Pancreas (tissue), 10 donors: Measurements from ENCODE around the gene GPC6. TPM values are rescaled to one million over a fixed set of nuclear protein-coding genes. Genes with fewer than 3 reads are reported as not detected.

Experiments used
- ATAC-seq, 4 donors: fragments of 200-7000 bp; cut with Tn5 transposase; one replicate each; pipeline versions ENCODE4 v1.8.0 to v1.9.1; 2020; ENCODE audit warnings: mild to moderate bottlenecking in 4 of 4, moderate library complexity in 4 of 4
- DNase-seq, 6 donors: peaks; one replicate each; pipeline ENCODE4 v3.0.0-alpha.2; 2020
- FAIRE-seq: peaks from 2 replicates; lab custom pipeline; 2012; peaks lifted over from hg19 to GRCh38; lab: Jason Lieb, UNC
- H3K27ac ChIP-seq, 4 donors: fragments of 200-600 bp; sonication (generic); 1 replicate in 3 of 4; 2 replicates in 1 of 4; pipeline versions ENCODE4 v1.5.0 to v1.8.0; 2020
- H3K27me3 ChIP-seq, 4 donors: fragments of 200-600 bp; one replicate each; pipeline ENCODE4 v1.8.0; 2021
- H3K36me3 ChIP-seq, 3 donors: fragments of 200-600 bp; sonication (generic) in 1 of 3; one replicate each; pipeline versions ENCODE4 v1.5.0 to v1.8.0; 2020 to 2021
- H3K4me1 ChIP-seq, 3 donors: fragments of 200-600 bp; one replicate each; pipeline ENCODE4 v1.8.0; 2021
- H3K4me3 ChIP-seq, 4 donors: fragments of 200-600 bp; sonication (generic) in 2 of 4; one replicate each; pipeline versions ENCODE4 v1.5.0 to v1.8.0; 2020 to 2021
- H3K9me3 ChIP-seq, 4 donors: fragments of 200-600 bp; one replicate each; pipeline ENCODE4 v1.8.0; 2021
- WGBS, 2 donors: extraction: QIAGEN DNeasy Blood & Tissue Kit; methylation state at CpG; one replicate each; pipeline ENCODE4 v1.1.7; 2013; 5-methylcytosine and 5-hydroxymethylcytosine counted together
- intact Hi-C, 3 donors: fragments of 100-400 bp; cut with DNase I; formaldehyde crosslinking; loops; one replicate each; pipeline versions ENCODE4 v1.11.1 to v1.14.2; 2022
- polyA plus RNA-seq, 2 donors: library from polyadenylated mRNA; stranded (reverse); fragments of 200-250 nt; gene quantifications; one replicate each; pipeline ENCODE4 v1.2.3, GENCODE V29; 2013
- total RNA-seq, 6 donors: library from RNA; stranded (reverse); fragmentation: NEBNext Ultra II Directional in 4 of 6; extraction: Animal tissue kit (Norgen Biotek cat#: 25700) in 4 of 6; gene quantifications; one replicate each; pipeline versions ENCODE4 v1.2.1 to v1.2.4, GENCODE V29; 2021 to 2023
- TF ChIP-seq, protein P1 (sequence below), 4 donors: fragments of 200-600 bp; sonication (generic) in 3 of 4; IDR thresholded peaks; one replicate each; pipeline versions ENCODE4 v1.5.0 to v1.8.0; 2021; ENCODE audit warnings: antibody characterized with exemption in 4 of 4
- donor health status: healthy with polysubstance abuse.
- donor health status: DM: no; HTN: no; CAD: no; lungs with moderate emphysema.
- donor health status: DM: no; HTN: no; CAD: no.
- donor health status: control.
- donor health status: control.
- donor health status: Bipolar disorder and iron deficiency.
- donor health status: DM: yes; HTN: yes; CAD: no.
- donor health status: DM: no; HTN: no; CAD: no.
- donor health status: DM: no; HTN: no; CAD: no.
- donor health status: DM: yes; HTN: yes; CAD: no.

Gene GPC6
- total and polyA plus RNA-seq, 8 donors = 0.23 to 3.3 (median 1.2) TPM

DNA sequence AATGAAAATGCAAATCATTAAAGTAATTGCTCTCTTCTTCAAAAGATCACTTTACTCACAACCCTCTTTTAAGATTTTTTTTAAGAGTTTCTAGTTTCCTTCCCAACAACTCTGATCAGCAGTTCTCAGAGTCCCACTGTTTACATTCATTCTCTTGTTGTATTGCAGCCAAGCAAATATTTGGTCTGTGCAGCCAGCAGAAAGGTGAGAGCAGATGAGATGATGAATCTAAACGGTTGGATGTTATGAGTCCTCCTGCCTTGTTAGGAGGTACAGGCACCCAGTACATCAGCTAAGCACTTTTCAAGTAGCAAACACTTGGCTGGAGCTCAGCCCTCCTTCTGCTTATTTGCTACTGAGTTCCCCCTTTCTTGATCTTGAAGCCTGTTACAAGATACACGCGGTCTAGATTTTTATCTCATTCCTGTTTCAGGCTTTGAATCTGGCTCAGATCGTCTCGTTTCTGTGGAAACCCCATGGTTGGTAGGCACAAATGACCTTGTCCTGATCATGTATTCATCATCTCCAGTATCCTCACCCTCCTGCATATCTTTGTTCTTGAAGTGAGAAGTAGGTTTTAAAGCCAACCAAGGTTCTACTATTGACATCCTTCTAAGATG is 952.1 kb downstream of the GPC6 start:
- Histone ChIP-seq H3K4me1 (peaks cover 4 to 15% (median 12%) of the 10 kb centered on the region in 3 donors), H3K36me3 (no peaks in the 10 kb centered on the region), H3K4me3 (no peak overlapping the region), H3K27ac (no peak overlapping the region), H3K9me3 (no peaks in the 10 kb centered on the region), H3K27me3 (no peaks in the 10 kb centered on the region)
- WGBS, 2 donors = 18 to 21% methylated on average over 5 of the region's 5 CpGs
- ATAC-seq (peak in 3 of 4 donors; percentile 64 to 83 (median 73)), FAIRE-seq (no peak), DNase-seq (no peak)
- intact Hi-C loops = no loop called here
- TF ChIP-seq, protein P1, sequence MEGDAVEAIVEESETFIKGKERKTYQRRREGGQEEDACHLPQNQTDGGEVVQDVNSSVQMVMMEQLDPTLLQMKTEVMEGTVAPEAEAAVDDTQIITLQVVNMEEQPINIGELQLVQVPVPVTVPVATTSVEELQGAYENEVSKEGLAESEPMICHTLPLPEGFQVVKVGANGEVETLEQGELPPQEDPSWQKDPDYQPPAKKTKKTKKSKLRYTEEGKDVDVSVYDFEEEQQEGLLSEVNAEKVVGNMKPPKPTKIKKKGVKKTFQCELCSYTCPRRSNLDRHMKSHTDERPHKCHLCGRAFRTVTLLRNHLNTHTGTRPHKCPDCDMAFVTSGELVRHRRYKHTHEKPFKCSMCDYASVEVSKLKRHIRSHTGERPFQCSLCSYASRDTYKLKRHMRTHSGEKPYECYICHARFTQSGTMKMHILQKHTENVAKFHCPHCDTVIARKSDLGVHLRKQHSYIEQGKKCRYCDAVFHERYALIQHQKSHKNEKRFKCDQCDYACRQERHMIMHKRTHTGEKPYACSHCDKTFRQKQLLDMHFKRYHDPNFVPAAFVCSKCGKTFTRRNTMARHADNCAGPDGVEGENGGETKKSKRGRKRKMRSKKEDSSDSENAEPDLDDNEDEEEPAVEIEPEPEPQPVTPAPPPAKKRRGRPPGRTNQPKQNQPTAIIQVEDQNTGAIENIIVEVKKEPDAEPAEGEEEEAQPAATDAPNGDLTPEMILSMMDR (IDR thresholded peaks at IDR 0.05) = no peak

DNA sequence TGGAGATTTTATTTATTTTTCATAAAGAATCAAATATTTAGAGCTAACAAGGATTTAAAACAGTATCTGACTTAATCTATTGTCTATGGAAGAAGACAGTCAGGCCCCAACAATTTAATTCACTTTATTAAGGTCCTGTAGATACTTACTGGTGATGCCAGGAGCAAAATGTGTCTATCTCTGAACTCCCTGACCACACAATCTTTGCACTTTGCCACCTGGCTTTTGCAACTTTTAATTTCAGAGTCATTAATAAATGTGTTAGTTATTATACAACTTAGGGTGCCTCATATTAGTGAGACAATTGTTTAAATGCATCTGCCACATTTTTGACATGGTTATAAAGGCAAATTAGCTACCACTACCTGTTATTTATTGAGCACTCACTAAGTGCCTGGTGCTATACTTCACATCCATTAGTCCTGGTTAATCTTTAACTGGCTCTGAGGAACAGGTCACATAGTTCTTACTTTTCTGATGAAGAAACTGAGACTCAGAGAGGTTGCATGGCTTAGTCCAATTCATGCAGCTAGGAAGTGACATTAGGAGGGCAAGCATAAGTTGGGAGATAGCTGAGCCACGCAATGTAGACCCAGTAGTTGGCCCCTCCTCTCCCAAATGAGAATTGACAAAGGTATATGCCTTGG is 955.0 kb downstream of the GPC6 start:
- WGBS, 2 donors = 91 to 96% methylated on average over 1 of the region's 1 CpG
- no peaks in the 10 kb centered on the region for H3K27me3 ChIP-seq
- intact Hi-C loops = no loop called here

DNA sequence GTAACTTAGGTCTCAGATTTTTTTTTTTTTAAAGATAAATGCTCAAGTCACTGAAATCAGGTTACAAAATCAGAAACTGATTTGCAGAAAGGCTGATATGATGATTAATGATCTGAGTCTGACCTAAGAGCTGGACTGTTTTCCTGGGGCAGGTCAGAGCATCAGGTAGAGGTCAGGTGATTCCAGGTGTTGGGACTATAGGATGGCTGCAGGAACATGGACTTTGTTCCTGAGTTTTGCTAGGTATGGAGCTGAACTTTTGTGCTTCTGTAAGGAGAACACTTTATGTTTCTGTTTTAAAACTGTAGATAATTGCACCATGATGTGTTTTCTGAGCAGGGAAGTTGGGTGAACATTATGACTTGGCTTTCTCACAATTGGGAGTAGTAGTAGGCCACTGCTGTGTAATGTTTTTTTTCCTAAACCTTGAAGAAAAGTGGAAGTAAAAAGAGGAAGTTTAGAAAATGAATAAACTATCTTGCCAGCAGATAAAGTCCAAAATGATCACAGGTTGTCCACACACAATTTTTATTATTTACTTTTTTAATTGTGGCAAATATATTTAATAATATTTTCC is 955.7 kb downstream of the GPC6 start:
- FAIRE-seq (no peak), DNase-seq (no peak), ATAC-seq (peak in 1 of 4 donors; percentile 34)
- Histone ChIP-seq H3K27ac (no peak overlapping the region), H3K36me3 (no peaks in the 10 kb centered on the region), H3K4me1 (peaks cover 0 to 4% (median 0%) of the 10 kb centered on the region in 3 donors), H3K9me3 (no peaks in the 10 kb centered on the region), H3K4me3 (no peak overlapping the region), H3K27me3 (no peaks in the 10 kb centered on the region)
- TF ChIP-seq, protein P1 (IDR thresholded peaks at IDR 0.05) = no peak
- intact Hi-C loops = no loop called here

More for the DNA sequence above, 955.0 kb downstream of the GPC6 start:
- Histone ChIP-seq H3K36me3 (no peaks in the 10 kb centered on the region), H3K9me3 (no peaks in the 10 kb centered on the region), H3K4me3 (no peak overlapping the region), H3K27ac (no peak overlapping the region), H3K4me1 (peaks cover 0 to 4% (median 0%) of the 10 kb centered on the region in 3 donors)
- ATAC-seq (peak in 3 of 4 donors; percentile 45 to 85 (median 70)), DNase-seq (no peak), FAIRE-seq (no peak)
- TF ChIP-seq, protein P1 (IDR thresholded peaks at IDR 0.05) = no peak

DNA sequence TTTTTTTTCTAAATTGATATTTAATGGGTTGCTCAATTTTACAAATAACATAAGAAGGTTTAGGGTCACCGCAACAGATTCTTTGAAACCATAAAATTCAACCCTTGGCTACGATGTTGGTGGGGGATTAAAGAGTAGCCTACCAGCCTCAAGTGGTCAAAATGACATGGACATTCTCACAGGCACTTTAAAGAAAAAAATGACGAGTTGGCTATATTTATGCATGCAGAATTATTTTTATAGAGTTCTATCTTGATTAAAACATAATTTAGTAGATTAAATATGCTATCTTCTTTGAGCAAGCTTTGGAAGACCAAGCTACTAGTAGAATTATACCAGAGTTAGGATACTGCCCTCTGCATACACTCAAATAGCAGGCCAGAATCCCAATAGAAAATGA is 959.9 kb downstream of the GPC6 start:
- TF ChIP-seq, protein P1 (IDR thresholded peaks at IDR 0.05) = no peak
- H3K4me3 ChIP-seq = no peak overlapping the region
- WGBS, 2 donors = 78 to 85% methylated on average over 3 of the region's 3 CpGs
- H3K4me1 ChIP-seq = no peaks in the 10 kb centered on the region
- ATAC-seq = no peak
- no peaks in the 10 kb centered on the region for H3K36me3 ChIP-seq
- intact Hi-C loops = no loop called here
- no peaks in the 10 kb centered on the region for H3K9me3 ChIP-seq
- FAIRE-seq = no peak
- no peaks in the 10 kb centered on the region for H3K27me3 ChIP-seq
- DNase-seq = no peak
- no peak overlapping the region for H3K27ac ChIP-seq
